C4-2B (cell line): Measurements from ENCODE around the gene FUT8.

Experiments used
- CTCF ChIP-seq: fragments of 450-650 bp; conservative IDR thresholded peaks from 2 replicates; pipeline ENCODE4 v1.5.1; 2017; ENCODE audit warnings: mild to moderate bottlenecking
- ZFX ChIP-seq: fragments of 450-650 bp; IDR thresholded peaks from 2 replicates; pipeline ENCODE4 v1.6.1; 2017

GRCh38 chr14:65783576-65783975, 371.0 kb downstream of the FUT8 start:
- TF ChIP-seq CTCF = no peak
- TF ChIP-seq ZFX = no peak
